Trophoblast cell (in vitro differentiated cells and primary cell): Measurements from ENCODE around the gene AFAP1L2.

Source experiments
- DNase-seq, 2 donors: peaks; one replicate each; pipeline ENCODE4 v3.0.0-alpha.2; 2016
- H2AFZ ChIP-seq: 2 replicates; pipeline ENCODE4 v1.6.1; 2013; ENCODE audit warnings: low read length, moderate library complexity, mild to moderate bottlenecking; ENCODE audit not compliant: insufficient read depth, poor library complexity
- H2AK5ac ChIP-seq: 2 replicates; pipeline ENCODE4 v1.6.1; 2013; ENCODE audit warnings: mild to moderate bottlenecking, low read length
- H2BK120ac ChIP-seq: 2 replicates; pipeline ENCODE4 v1.6.1; 2013; ENCODE audit warnings: low read length, mild to moderate bottlenecking, moderate library complexity; ENCODE audit not compliant: insufficient read depth, poor library complexity
- H2BK12ac ChIP-seq: 2 replicates; pipeline ENCODE4 v1.6.1; 2013; ENCODE audit warnings: mild to moderate bottlenecking, low read length, moderate library complexity
- H2BK5ac ChIP-seq: 2 replicates; pipeline ENCODE4 v1.6.1; 2013; ENCODE audit warnings: low read length, low read depth, moderate library complexity, mild to moderate bottlenecking; ENCODE audit not compliant: poor library complexity
- H3K14ac ChIP-seq: 2 replicates; pipeline ENCODE4 v1.6.1; 2013; ENCODE audit warnings: mild to moderate bottlenecking, low read length
- H3K18ac ChIP-seq: 2 replicates; pipeline ENCODE4 v1.6.1; 2013; ENCODE audit warnings: mild to moderate bottlenecking, low read length
- H3K23ac ChIP-seq: 2 replicates; pipeline ENCODE4 v1.6.1; 2013; ENCODE audit warnings: low read length
- H3K27ac ChIP-seq: 2 replicates; pipeline ENCODE4 v1.5.1; 2013; ENCODE audit warnings: low read depth, mild to moderate bottlenecking, inconsistent platforms, low read length, moderate library complexity
- H3K27me3 ChIP-seq: 2 replicates; pipeline ENCODE4 v1.6.1; 2013; ENCODE audit warnings: inconsistent platforms, mild to moderate bottlenecking, low read length, moderate library complexity; ENCODE audit not compliant: insufficient read depth
- H3K36me3 ChIP-seq, 2 experiments: 1 replicate in 1 of 2; 2 replicates in 1 of 2; pipeline ENCODE4 v1.6.1; 2013; ENCODE audit warnings: low read length in 2 of 2, mild to moderate bottlenecking in 2 of 2, moderate library complexity in 1 of 2; ENCODE audit not compliant: insufficient read depth in 2 of 2, control insufficient read depth in 1 of 2
- H3K4ac ChIP-seq: 2 replicates; pipeline ENCODE4 v1.6.1; 2013; ENCODE audit warnings: low read depth, mild to moderate bottlenecking, low read length, moderate library complexity
- H3K4me1 ChIP-seq, 2 experiments: 1 replicate in 1 of 2; 2 replicates in 1 of 2; pipeline ENCODE4 v1.6.1; 2013; ENCODE audit warnings: low read length in 2 of 2, mild to moderate bottlenecking in 2 of 2, moderate library complexity in 1 of 2; ENCODE audit not compliant: insufficient read depth in 2 of 2, control insufficient read depth in 1 of 2
- H3K4me2 ChIP-seq: 2 replicates; pipeline ENCODE4 v1.6.1; 2013; ENCODE audit warnings: inconsistent platforms, mild to moderate bottlenecking, low read length, moderate library complexity
- H3K4me3 ChIP-seq: 2 replicates; pipeline ENCODE4 v1.5.1; 2013; ENCODE audit warnings: mild to moderate bottlenecking, low read depth, low read length, inconsistent platforms
- H3K79me1 ChIP-seq: one replicate; pipeline ENCODE4 v1.6.1; 2013; ENCODE audit warnings: low read length
- H3K79me2 ChIP-seq: 2 replicates; pipeline ENCODE4 v1.6.1; 2013; ENCODE audit warnings: low read length, mild to moderate bottlenecking; ENCODE audit not compliant: control insufficient read depth, insufficient read depth, poor library complexity
- H3K9ac ChIP-seq: 2 replicates; pipeline ENCODE4 v1.6.1; 2013; ENCODE audit warnings: mild to moderate bottlenecking, low read length
- H3K9me3 ChIP-seq: 2 replicates; pipeline ENCODE4 v1.6.1; 2013; ENCODE audit warnings: low read depth, mild to moderate bottlenecking, control low read depth, inconsistent platforms, low read length; ENCODE audit not compliant: insufficient read depth
- H4K12ac ChIP-seq: 2 replicates; pipeline ENCODE4 v1.6.1; 2013; ENCODE audit warnings: low read depth, mild to moderate bottlenecking, low read length, moderate library complexity
- H4K8ac ChIP-seq: 2 replicates; pipeline ENCODE4 v1.6.1; 2013; ENCODE audit warnings: low read depth, mild to moderate bottlenecking, low read length, moderate library complexity
- H4K91ac ChIP-seq: one replicate; pipeline ENCODE4 v1.6.1; 2013; ENCODE audit warnings: low read depth, mild to moderate bottlenecking, low read length, moderate library complexity
- WGBS: extraction: QIAGEN DNeasy Blood & Tissue Kit; methylation state at CpG from one replicate; pipeline ENCODE4 v1.1.7; 2013; ENCODE audit warnings: missing lambda C conversion rate; ENCODE audit not compliant: insufficient read length, insufficient coverage; ENCODE audit errors: extremely low coverage; 5-methylcytosine and 5-hydroxymethylcytosine counted together

Gene AFAP1L2

DNA sequence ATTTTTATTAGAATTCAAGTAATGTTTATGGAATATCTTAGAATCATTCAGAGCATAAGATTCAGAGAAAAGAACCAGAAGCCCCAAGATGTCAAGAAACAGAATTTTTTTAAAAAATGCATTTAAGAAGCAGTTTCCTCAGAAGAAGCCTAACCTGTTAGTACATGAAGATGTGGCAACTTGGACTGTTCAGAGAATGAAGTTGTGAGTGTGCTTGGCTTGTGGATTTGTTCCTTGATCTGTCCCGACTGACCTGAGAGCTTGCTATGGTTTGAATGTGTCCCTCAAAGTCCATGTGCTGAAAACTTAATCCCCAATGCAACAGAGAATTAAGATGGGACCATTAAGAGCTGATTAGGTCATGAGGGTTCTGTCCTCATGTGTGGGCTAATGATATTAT lies 13.8 kb upstream of the AFAP1L2 start:
- H2BK5ac ChIP-seq, result no peak overlapping the region
- no peak overlapping the region for H3K14ac ChIP-seq
- no peak overlapping the region for H2BK120ac ChIP-seq
- H3K23ac ChIP-seq, result no peak overlapping the region
- H2AFZ ChIP-seq, result no peak overlapping the region
- H4K91ac ChIP-seq, result no peak overlapping the region
- no peaks in the 10 kb centered on the region for H3K36me3 ChIP-seq
- H4K12ac ChIP-seq, result no peak overlapping the region
- H3K4ac ChIP-seq, result no peak overlapping the region
- H3K27me3 ChIP-seq, result no peaks in the 10 kb centered on the region
- no peak overlapping the region for H3K18ac ChIP-seq
- H4K8ac ChIP-seq, result no peak overlapping the region
- H2BK12ac ChIP-seq, result no peak overlapping the region
- no peak overlapping the region for H3K27ac ChIP-seq
- no peaks in the 10 kb centered on the region for H3K79me1 ChIP-seq
- H3K4me1 ChIP-seq, result peaks cover 4 to 6% of the 10 kb centered on the region in 2 experiments
- no peak overlapping the region for H3K4me2 ChIP-seq
- no peaks in the 10 kb centered on the region for H3K79me2 ChIP-seq
- no CpG with 5 or more reads among the region's 1 CpG for WGBS
- H3K4me3 ChIP-seq, result no peak overlapping the region
- DNase-seq, result no peak
- no peaks in the 10 kb centered on the region for H3K9me3 ChIP-seq
- no peak overlapping the region for H3K9ac ChIP-seq
- H2AK5ac ChIP-seq, result no peak overlapping the region

DNA sequence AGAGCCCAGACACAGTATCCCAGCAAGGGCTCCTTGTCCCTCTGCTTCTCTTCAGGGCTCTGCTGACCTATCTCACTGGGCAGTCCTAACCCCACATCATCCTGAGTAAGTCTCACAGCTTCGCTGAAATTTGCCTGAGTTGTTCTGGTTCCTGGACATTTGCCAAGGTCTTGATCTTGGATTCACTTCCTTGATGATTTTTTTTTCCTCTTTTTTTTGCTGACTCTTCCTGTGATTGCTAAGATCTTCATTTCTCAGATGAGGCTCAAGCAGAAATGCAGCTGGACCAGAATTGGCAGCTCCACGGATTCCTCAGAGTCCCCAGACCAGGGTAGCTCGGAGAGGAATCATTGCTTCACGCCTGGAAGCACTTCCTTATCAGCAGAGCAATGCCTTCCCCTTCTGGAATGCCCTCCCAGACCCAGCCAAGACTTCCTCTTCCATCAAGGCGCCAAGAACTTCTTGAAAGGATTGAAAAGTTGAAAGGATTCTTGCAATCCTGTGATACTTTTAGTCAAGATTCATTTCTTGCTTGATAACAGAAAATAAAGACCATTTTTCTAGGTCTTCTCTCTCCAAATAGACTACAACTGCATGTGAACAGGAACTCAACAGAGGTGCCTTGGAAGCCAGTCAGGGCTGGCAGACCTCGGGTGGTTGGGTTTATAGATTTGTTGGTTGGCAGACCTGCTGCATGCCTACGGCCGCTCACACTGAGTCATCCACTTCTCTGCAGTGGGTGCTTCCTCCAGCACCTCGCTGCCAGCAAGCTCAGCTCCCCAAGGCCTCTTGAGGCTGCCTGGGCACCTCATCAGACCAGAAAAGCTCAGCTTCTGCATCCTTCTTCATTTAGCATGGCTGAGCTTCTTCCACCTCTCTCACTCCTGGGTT lies 8.8 kb upstream of the AFAP1L2 start:
- DNase-seq, result peak; percentile 95 to 98
- Histone ChIP-seq H3K23ac (no peak overlapping the region), H2AFZ (no peak overlapping the region), H3K79me1 (no peaks in the 10 kb centered on the region), H4K12ac (no peak overlapping the region), H2BK5ac (no peak overlapping the region), H2BK12ac (no peak overlapping the region), H3K9me3 (no peaks in the 10 kb centered on the region), H3K4me2 (no peak overlapping the region), H4K8ac (no peak overlapping the region), H3K18ac (no peak overlapping the region), H3K4ac (no peak overlapping the region), H3K4me3 (no peak overlapping the region), H3K27ac (no peak overlapping the region), H3K36me3 (no peaks in the 10 kb centered on the region), H3K9ac (no peak overlapping the region), H2BK120ac (no peak overlapping the region), H3K27me3 (no peaks in the 10 kb centered on the region), H4K91ac (no peak overlapping the region), H3K79me2 (no peaks in the 10 kb centered on the region), H3K4me1 (peaks cover 15 to 17% of the 10 kb centered on the region in 2 experiments), H3K14ac (no peak overlapping the region), H2AK5ac (no peak overlapping the region)
- WGBS, result no CpG with 5 or more reads among the region's 9 CpGs

DNA sequence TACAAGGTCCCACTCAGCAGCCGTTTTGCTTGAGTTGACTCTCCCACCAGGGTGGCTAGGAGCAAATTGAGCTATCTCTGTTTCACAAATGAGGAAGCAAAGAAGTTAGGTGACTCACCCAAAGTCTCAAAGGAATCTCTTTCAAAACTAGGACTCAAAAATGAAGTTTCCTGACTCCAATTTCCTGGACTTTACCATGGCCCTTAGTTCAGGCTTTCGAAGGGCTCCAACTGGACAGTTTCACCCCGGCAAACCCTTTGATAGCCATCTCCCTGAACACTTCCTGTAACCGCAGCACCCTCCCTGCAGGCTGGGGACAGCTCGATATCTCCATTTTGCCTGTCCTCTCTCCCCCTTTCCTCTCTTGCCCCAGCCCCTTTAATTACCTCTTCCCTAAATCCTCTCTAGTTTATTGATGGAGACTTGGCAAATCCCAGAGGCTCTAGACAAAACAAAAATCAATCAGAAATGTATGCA lies 4.7 kb upstream of the AFAP1L2 start:
- Histone ChIP-seq H3K27ac (no peak overlapping the region), H3K4me2 (no peak overlapping the region), H3K79me1 (peaks cover 10% of the 10 kb centered on the region), H2BK5ac (no peak overlapping the region), H4K91ac (no peak overlapping the region), H2AK5ac (no peak overlapping the region), H4K12ac (no peak overlapping the region), H3K9me3 (no peaks in the 10 kb centered on the region), H2AFZ (no peak overlapping the region), H3K23ac (no peak overlapping the region), H3K4ac (no peak overlapping the region), H3K27me3 (no peaks in the 10 kb centered on the region), H2BK12ac (no peak overlapping the region), H3K9ac (no peak overlapping the region), H3K4me3 (no peak overlapping the region), H3K79me2 (peaks cover 9% of the 10 kb centered on the region), H4K8ac (no peak overlapping the region), H3K14ac (no peak overlapping the region), H3K18ac (no peak overlapping the region), H2BK120ac (no peak overlapping the region), H3K4me1 (peaks cover 18 to 20% of the 10 kb centered on the region in 2 experiments), H3K36me3 (no peaks in the 10 kb centered on the region)
- WGBS, result no CpG with 5 or more reads among the region's 5 CpGs
- peak in 1 of 2 donors; percentile 45 for DNase-seq

DNA sequence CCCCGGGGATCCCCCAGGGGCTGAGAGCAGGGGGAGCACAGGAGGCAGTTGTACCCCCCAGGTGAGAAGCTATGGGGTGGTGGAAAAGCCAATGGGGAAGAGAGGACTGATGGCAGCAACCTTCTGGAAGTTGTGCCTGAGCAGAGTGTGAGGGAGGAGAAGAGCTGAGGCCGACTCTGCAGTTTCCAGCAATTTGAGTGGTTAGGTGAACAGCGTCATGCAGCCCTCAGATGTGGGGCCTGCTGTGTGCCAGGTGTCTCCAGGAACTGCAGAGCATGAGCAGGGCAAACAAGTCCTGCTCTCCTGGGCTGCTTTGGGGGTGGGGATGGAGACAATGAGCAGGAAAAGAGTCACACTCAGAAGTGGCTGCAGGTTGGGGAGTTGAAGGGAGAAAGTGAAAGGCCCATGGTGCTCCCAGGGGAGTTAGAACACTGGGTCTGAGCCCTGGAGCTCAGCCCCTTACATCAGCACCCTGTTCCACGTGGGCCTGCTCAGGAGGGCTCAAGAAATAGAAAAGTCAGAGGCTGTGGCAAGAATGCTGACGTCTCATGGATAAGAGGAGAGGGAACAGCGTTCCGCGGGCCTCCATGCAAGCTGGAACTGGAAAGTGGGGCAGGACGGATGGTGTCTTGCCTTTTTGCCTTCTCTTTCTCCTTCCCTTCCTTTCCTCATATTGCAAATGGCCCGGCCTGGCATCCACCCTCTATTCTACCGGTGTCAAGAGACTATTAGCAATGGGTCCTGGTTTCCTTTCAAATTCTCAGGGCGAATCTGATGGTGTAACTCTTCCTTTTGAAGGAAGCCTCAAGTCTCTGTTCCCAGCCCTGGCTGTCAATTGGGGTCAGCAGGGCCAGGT lies 4.0 kb upstream of the AFAP1L2 start:
- no peaks in the 10 kb centered on the region for H3K36me3 ChIP-seq
- H3K18ac ChIP-seq, result no peak overlapping the region
- H4K12ac ChIP-seq, result no peak overlapping the region
- no peaks in the 10 kb centered on the region for H3K9me3 ChIP-seq
- no peak overlapping the region for H3K4me2 ChIP-seq
- no peak overlapping the region for H2AK5ac ChIP-seq
- H4K8ac ChIP-seq, result no peak overlapping the region
- no peak overlapping the region for H4K91ac ChIP-seq
- H3K27ac ChIP-seq, result no peak overlapping the region
- peaks cover 16% of the 10 kb centered on the region for H3K79me1 ChIP-seq
- peaks cover 16% of the 10 kb centered on the region for H3K79me2 ChIP-seq
- H3K27me3 ChIP-seq, result no peaks in the 10 kb centered on the region
- no peak overlapping the region for H3K14ac ChIP-seq
- peaks cover 15 to 18% of the 10 kb centered on the region in 2 experiments for H3K4me1 ChIP-seq
- no peak overlapping the region for H3K23ac ChIP-seq
- no CpG with 5 or more reads among the region's 12 CpGs for WGBS
- no peak overlapping the region for H2BK12ac ChIP-seq
- DNase-seq, result no peak
- H3K4me3 ChIP-seq, result no peak overlapping the region
- H3K9ac ChIP-seq, result no peak overlapping the region
- H2BK5ac ChIP-seq, result no peak overlapping the region
- no peak overlapping the region for H2AFZ ChIP-seq
- H3K4ac ChIP-seq, result no peak overlapping the region
- no peak overlapping the region for H2BK120ac ChIP-seq
